Spinal cord (tissue), 10 donors: Measurements from ENCODE around the gene AGPAT3. TPM values are rescaled to one million over a fixed set of nuclear protein-coding genes. Genes with fewer than 3 reads are reported as not detected.
"Not testable (repeated sequence)": the region's sequence is repeated elsewhere in the genome, so short reads cannot be mapped to it uniquely, and the experiment has no call there.

Experiments used
- DNase-seq, 6 donors: peaks; one replicate each; pipeline versions ENCODE4 v3.0.0 to v3.0.0-alpha.2; 2013 to 2015; ENCODE audit warnings: low spot score in 6 of 6, low read depth in 4 of 6
- H3K27ac ChIP-seq: one replicate; pipeline ENCODE4 v1.5.1; 2013; ENCODE audit warnings: low read depth, low read length, control low read depth
- H3K27me3 ChIP-seq: one replicate; pipeline ENCODE4 v1.6.1; 2013; ENCODE audit warnings: low read length; ENCODE audit not compliant: control insufficient read depth, insufficient read depth
- H3K36me3 ChIP-seq: one replicate; pipeline ENCODE4 v1.6.1; 2013; ENCODE audit warnings: low read length; ENCODE audit not compliant: control insufficient read depth, insufficient read depth
- H3K4me1 ChIP-seq: one replicate; pipeline ENCODE4 v1.6.1; 2013; ENCODE audit warnings: low read length; ENCODE audit not compliant: control insufficient read depth, insufficient read depth
- H3K4me3 ChIP-seq: one replicate; pipeline ENCODE4 v1.5.1; 2013; ENCODE audit warnings: low read depth, low read length, control low read depth
- H3K9me3 ChIP-seq: one replicate; pipeline ENCODE4 v1.6.1; 2013; ENCODE audit warnings: low read length; ENCODE audit not compliant: control insufficient read depth, insufficient read depth
- WGBS: methylation state at CpG from one replicate; pipeline ENCODE4 v1.1.5; 2013; ENCODE audit warnings: missing lambda C conversion rate; ENCODE audit not compliant: insufficient coverage; 5-methylcytosine and 5-hydroxymethylcytosine counted together
- long read RNA-seq, 4 donors: transcript quantifications; one replicate each; lab custom pipeline, GENCODE V29; 2026
- polyA plus RNA-seq, 2 donors: library from polyadenylated mRNA; unstranded; fragments of 120-200 nt; gene quantifications; one replicate each; pipeline ENCODE4 v1.2.1, GENCODE V29; 2013; ENCODE audit not compliant: insufficient read length in 2 of 2
- total RNA-seq, 2 donors: library from RNA; depleted of rRNA in 1 of 2; stranded (reverse); fragments of 120-200 nt in 1 of 2; fragments of >200 nt in 1 of 2; gene quantifications; one replicate each; pipeline versions ENCODE4 v1.2.3 to v1.2.4, GENCODE V29; 2013 to 2014
- donor health status: healthy.

AGPAT3 gene, protein sequence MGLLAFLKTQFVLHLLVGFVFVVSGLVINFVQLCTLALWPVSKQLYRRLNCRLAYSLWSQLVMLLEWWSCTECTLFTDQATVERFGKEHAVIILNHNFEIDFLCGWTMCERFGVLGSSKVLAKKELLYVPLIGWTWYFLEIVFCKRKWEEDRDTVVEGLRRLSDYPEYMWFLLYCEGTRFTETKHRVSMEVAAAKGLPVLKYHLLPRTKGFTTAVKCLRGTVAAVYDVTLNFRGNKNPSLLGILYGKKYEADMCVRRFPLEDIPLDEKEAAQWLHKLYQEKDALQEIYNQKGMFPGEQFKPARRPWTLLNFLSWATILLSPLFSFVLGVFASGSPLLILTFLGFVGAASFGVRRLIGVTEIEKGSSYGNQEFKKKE
- 10 to 100 TPM; 33.7 to 35.5 TPM for total RNA-seq
- polyA plus RNA-seq, result 10 to 100 TPM; 63.2 to 63.3 TPM
- long read RNA-seq, donor 1, full-length matches to known transcripts, result 11 of 11 reads
- long read RNA-seq, donor 1, partial matches to known transcripts, result 0 of 11 reads
- long read RNA-seq, donor 1, other reads (novel, unspliced or antisense), result 0 of 11 reads
- long read RNA-seq, donor 2, full-length matches to known transcripts, result 5 of 5 reads
- long read RNA-seq, donor 2, partial matches to known transcripts, result 0 of 5 reads
- long read RNA-seq, donor 2, other reads (novel, unspliced or antisense), result 0 of 5 reads
- long read RNA-seq, donor 3, full-length matches to known transcripts, result 4 of 15 reads
- long read RNA-seq, donor 3, partial matches to known transcripts, result 11 of 15 reads
- long read RNA-seq, donor 3, other reads (novel, unspliced or antisense), result 0 of 15 reads
- long read RNA-seq, donor 4, full-length matches to known transcripts, result 2 of 8 reads
- long read RNA-seq, donor 4, partial matches to known transcripts, result 6 of 8 reads
- long read RNA-seq, donor 4, other reads (novel, unspliced or antisense), result 0 of 8 reads

DNA sequence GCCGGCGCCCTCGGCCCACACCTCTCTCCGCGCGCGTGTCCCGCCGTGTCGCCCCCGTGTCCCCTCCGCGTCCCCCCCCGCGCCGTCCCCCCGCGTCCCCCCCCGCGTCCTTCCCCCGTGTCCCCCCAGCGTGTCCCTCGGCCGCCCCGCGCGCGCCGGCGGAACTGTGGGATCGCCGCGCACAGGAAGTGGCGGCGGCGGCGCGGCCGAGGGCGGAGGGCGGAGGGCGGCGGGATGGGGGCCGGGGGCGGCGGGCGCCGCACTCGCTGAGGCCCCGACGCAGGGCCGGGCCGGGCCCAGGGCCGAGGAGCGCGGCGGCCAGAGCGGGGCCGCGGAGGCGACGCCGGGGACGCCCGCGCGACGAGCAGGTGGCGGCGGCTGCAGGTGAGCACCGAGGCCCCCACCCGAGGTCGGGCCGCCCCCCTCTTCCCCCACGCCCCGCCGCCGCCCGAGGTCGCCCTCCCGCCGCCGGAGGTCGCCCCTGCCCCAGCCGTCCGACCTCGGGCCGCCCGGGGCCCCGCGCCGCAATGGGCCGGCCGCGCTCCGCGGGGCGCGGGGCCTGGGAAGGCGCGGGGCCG is at the start of gene AGPAT3:
TSS of gene AGPAT3 (plus strand) at position 262 of the 578 bp plus-strand sequence. CDS start 94,459 bp downstream, outside the sequence.
- Histone ChIP-seq H3K9me3 (no peaks in the 10 kb centered on the region), H3K36me3 (peaks cover 16% of the 10 kb centered on the region), H3K4me3 (peak within 1 kb of the TSS; percentile 34), H3K27me3 (no peaks in the 10 kb centered on the region), H3K27ac (peak within 1 kb of the TSS; percentile 52), H3K4me1 (peaks cover 26% of the 10 kb centered on the region)
- 0% methylated on average over 81 of the region's 102 CpGs for WGBS
- DNase-seq, result peak in 2 of 6 donors; percentile 67

DNA sequence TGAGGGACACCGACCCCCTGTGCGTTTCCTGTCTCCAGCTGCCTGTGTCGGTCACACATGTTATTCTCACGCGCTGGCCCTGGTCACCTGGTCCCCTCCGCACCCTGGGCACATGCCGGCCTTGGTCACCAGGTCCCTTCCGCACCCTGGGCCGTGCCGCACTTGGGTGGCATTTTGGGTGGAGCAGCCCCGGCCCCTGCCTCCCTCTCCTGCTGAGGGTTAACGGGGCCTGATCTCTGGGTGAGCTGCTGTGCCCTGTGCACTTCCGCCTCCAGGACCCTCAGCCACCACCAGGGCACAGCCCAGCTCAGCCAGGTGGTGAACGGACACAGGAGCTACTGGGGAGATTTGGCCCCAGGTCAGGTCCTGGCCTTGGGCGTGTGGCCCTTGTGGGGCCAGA is 49.0 kb upstream of the AGPAT3 start:
- Histone ChIP-seq H3K4me3 (no peak overlapping the region), H3K4me1 (peaks cover 32% of the 10 kb centered on the region), H3K27me3 (no peaks in the 10 kb centered on the region), H3K27ac (no peak overlapping the region), H3K9me3 (no peaks in the 10 kb centered on the region), H3K36me3 (peaks cover 14% of the 10 kb centered on the region)
- 90% methylated on average over 15 of the region's 15 CpGs for WGBS
- no peak for DNase-seq

DNA sequence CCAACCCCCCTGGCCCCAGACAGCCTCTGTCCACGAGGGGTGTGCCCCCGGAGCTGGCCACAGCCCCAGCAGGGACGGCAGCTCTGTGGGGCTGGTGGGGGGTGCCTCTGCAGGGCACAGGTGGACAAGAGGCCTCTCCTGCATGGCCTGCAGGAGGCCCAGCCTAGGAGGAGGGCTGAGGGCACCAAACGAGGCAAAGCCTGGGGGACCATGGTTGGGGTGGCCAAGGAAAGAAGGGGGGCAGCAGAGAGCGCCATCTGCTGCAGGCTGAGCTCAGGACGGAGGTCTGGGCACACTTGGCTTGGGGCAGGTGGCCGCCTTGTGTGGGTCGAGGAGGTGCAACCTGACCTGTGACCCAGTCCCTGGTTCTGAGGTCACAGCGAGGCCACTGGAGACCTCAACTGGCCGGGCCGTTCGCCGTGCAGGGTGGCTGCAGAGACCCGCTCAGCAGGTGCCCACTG is 48.4 kb upstream of the AGPAT3 start:
- H3K9me3 ChIP-seq, result no peaks in the 10 kb centered on the region
- no peak for DNase-seq
- peaks cover 26% of the 10 kb centered on the region for H3K4me1 ChIP-seq
- 79% methylated on average over 14 of the region's 14 CpGs for WGBS
- H3K36me3 ChIP-seq, result peaks cover 12% of the 10 kb centered on the region
- no peaks in the 10 kb centered on the region for H3K27me3 ChIP-seq
- no peak overlapping the region for H3K4me3 ChIP-seq
- H3K27ac ChIP-seq, result no peak overlapping the region

DNA sequence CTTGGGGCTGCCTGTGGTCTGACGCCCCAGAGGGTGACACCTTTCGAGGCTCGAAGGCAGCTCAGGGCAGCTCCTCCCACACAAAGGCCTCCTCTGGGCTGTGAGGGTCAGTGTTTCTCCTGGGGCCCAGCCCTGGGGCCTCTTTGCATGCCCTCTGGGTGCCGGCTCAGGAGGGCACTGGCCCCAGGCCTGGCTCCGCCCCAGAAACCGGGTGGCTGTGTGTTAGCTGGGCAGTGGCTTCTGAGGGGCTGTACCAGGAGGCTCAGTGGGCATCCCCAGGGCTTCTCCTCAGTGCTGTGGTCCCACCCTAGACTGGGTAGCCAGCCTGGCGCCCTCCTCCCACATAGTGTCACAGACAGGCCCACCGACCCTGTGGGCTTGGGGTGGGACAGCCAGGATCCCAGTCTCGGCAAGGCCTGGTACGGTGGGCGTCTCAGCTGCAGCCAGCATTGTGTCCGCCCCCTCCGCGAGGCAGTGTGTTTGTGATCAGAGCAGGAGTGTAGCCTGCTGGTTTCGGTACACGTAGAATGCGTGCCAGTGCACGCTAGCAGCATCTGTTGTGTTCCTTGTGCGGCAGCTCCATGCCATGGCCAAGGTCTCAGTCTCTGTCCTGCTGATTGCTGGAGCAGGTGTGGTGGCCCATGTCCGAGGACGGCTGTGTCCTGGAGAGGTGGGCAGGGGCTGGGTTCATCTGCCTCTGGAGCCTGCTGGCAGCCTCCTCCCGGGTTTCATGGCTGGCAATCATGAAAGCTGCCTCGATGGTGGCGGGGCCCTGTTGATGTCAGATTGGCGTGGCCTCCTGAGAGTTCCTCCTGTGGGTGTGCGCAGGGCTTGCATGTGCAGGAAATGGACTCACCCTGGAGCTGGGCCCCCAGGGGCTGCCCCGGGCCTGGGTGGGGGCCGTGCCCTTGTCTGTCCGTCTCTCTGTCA is 47.6 kb upstream of the AGPAT3 start:
- peaks cover 18% of the 10 kb centered on the region for H3K4me1 ChIP-seq
- H3K27ac ChIP-seq, result no peak overlapping the region
- no peaks in the 10 kb centered on the region for H3K9me3 ChIP-seq
- WGBS, result 83% methylated on average over 29 of the region's 29 CpGs
- no peaks in the 10 kb centered on the region for H3K27me3 ChIP-seq
- H3K4me3 ChIP-seq, result no peak overlapping the region
- no peak for DNase-seq
- peaks cover 12% of the 10 kb centered on the region for H3K36me3 ChIP-seq

DNA sequence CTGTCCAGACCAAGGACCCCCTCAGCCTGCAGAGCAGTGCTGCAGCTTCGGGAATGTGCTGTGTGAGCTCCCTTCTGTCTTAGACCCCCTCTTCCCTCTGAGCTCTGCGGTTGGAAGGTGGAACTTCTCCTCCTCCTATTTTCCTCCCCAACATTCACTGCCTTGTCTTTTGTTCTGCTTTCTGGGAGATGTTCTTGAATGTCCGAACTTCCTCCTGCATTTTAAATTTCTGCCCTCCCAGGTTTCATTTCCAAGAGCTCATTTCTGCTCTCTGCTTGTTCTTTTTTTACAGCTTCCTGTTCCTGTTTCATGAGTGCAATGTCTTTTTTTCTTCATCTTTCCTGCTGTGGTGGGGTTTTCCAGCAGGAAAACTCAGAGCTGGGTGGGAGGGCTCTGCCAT is 46.3 kb upstream of the AGPAT3 start:
- 69% methylated on average over 2 of the region's 3 CpGs for WGBS
- Histone ChIP-seq H3K27me3 (no peaks in the 10 kb centered on the region), H3K4me1 (peaks cover 17% of the 10 kb centered on the region), H3K4me3 (no peak overlapping the region), H3K9me3 (no peaks in the 10 kb centered on the region), H3K36me3 (peaks cover 10% of the 10 kb centered on the region), H3K27ac (no peak overlapping the region)
- DNase-seq, result no peak

DNA sequence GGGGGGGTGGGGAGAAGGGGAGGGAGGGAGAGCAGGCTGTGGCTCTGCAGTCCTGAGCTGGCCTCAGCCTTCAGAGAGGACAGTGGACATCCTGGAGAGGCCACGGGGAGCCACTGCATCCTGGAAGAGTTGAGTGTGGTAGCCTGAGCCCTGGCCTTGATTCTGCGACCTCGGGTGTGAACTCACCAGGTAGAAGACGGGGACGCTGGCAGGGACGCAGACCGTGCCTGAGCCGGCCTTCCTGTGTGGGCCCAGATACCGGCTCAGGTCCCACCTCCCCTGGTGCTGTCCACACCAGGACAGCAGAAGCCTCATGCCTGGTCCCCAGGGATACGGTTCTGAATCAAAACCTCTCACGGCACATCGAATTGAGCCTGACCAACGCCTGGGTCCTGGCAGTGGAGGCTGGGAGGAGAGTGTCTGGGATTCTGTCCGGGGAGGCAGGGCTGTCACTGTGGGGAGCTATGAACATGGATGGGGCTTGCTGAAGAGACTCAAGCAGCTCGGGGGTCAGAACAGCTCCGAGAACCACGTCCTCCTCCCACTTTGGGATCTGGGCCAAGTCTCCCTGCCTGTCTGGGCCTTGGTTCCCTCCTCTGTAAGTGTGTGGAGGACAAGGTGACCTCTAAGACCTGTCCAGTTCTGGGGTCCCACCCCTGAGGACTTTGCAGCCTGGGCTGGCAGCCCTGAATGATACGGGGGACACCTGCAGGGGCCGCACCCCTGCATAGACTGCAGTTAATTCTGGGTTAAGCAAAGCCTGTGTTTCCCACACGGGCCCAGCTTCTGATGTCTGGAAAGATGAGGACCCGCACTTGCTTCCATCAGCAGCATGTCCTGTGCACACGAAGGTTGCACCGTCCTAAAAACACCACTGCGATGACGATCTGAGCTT is 45.3 kb upstream of the AGPAT3 start:
- Histone ChIP-seq H3K27ac (no peak overlapping the region), H3K4me3 (no peak overlapping the region), H3K36me3 (peaks cover 10% of the 10 kb centered on the region), H3K4me1 (peaks cover 9% of the 10 kb centered on the region), H3K27me3 (no peaks in the 10 kb centered on the region), H3K9me3 (no peaks in the 10 kb centered on the region)
- DNase-seq, result no peak
- WGBS, result 87% methylated on average over 23 of the region's 25 CpGs

DNA sequence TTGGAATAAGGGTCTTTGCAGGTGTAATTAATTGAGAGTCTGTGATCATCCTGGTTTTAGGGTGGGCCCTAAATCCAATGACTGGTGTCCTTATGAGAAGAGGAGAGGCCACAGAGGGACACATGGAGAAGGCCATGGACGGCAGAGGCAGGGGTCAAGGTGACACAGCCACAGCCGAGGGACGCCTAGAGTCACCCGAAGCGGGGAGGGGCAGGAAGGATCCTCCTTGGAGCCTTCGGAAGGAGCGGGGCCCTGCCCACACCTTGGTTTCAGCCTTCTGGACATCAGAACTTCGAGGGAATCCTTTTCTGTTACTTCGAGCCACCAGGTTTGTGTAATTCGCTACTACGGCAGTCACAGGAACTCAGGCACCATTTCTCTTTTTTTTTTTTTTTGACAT is 44.6 kb upstream of the AGPAT3 start:
- no peak for DNase-seq
- H3K4me1 ChIP-seq, result peaks cover 7% of the 10 kb centered on the region
- no peaks in the 10 kb centered on the region for H3K9me3 ChIP-seq
- no peaks in the 10 kb centered on the region for H3K27me3 ChIP-seq
- 91% methylated on average over 11 of the region's 11 CpGs for WGBS
- H3K4me3 ChIP-seq, result no peak overlapping the region
- peaks cover 10% of the 10 kb centered on the region for H3K36me3 ChIP-seq
- H3K27ac ChIP-seq, result no peak overlapping the region

DNA sequence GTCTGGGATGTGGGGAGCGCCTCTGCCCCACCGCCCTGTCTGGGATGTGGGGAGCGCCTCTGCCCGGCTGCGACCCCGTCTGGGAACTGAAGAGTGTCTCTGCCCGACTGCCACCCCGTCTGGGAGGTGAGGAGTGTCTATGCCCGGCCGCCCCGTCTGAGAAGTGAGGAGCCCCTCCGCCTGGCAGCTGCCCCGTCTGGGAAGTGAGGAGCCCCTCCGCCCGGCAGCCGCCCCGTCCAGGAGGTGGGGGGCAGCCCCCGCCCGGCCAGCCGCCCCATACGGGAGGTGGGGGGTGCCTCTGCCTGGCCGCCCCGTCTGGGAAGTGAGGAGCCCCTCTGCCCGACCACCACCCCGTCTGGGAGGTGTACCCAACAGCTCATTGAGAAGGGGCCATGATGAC is 42.9 kb upstream of the AGPAT3 start:
- H3K4me3 ChIP-seq, H3K36me3 ChIP-seq, H3K9me3 ChIP-seq, DNase-seq, H3K27ac ChIP-seq, H3K27me3 ChIP-seq: not testable (repeated sequence)
- peaks cover 14% of the 10 kb centered on the region for H3K4me1 ChIP-seq
- 88% methylated on average over 6 of the region's 25 CpGs for WGBS
